ENCODE measurements around the gene PSAP. TPM values are rescaled to one million over a fixed set of nuclear protein-coding genes. Genes with fewer than 3 reads are reported as not detected.
A peak's percentile ranks its signal among the peaks of the same experiment; 100 is the strongest.

The PSAP gene
- polyA plus RNA-seq, 2 of the 4 experiments (the other 2 are of a cell fraction) = 690 to 1,519 TPM

- DNase-seq (ENCODE audit: low read depth in 1 of 2, low spot score in 1 of 2) (no peak), ATAC-seq (no peak), FAIRE-seq (no peak)
- CTCF ChIA-PET = interaction anchor here (1.2 to 2.6 kb wide), 3 partner anchors 9 to 484 kb away, joined by 3 to 10 read pairs (median 3); partner anchors contain the start of gene VSIR
- Histone ChIP-seq H3K4me3 (no peak overlapping the region), H3K4me1 (peaks cover 7% of the 10 kb centered on the region; the same call in 1 of the 3 replicates), H3K9me3 (no peaks in the 10 kb centered on the region), H3K27ac (no peak overlapping the region), H3K4me2 (no peak overlapping the region)
- 88% methylated on average over 6 of the region's 6 CpGs for WGBS (ENCODE audit: missing lambda C conversion rate)
- POLR2A ChIA-PET = no interaction called here
- TF ChIP-seq, protein P1, sequence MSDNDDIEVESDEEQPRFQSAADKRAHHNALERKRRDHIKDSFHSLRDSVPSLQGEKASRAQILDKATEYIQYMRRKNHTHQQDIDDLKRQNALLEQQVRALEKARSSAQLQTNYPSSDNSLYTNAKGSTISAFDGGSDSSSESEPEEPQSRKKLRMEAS (IDR thresholded peaks at IDR 0.05) = no peak
- TF ChIP-seq ZFP36 (IDR thresholded peaks at IDR 0.05; ENCODE audit: borderline replicate concordance, partially characterized antibody) = no peak
Observed at GRCh38 chr10:71802235-71802634, 48.8 kb downstream of the PSAP start.

DNA sequence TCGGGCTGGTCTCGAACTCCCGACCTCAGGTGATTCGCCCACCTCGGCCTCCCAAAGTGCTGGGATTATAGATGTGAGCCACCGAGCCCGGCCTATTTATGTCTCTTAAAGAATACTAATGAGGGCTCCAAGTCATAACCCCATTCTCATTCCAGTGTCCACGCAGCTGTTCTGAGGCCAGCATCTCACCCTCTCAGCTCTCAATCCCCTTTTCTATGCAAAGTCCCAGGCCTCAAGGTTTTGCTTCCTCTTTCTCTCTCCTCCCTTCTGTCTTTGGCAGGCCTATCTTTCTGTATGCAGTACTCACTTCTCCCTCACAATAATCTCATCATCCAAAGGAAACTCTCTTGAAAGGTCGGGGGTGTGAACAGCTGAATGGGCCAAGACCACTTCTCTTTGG is 49.7 kb downstream of the PSAP start:
- DNase-seq (ENCODE audit: low read depth in 1 of 2, low spot score in 1 of 2) = no peak
- Histone ChIP-seq H3K4me3 (no peak overlapping the region), H3K4me2 (no peak overlapping the region), H3K4me1 (peaks cover 7% of the 10 kb centered on the region; the same call in 1 of the 3 replicates), H3K27ac (no peak overlapping the region), H3K9me3 (no peaks in the 10 kb centered on the region)
- ATAC-seq = no peak
- ChIA-PET CTCF (interaction anchor here (0.9 to 2.6 kb wide), 5 partner anchors 10 to 483 kb away, joined by 3 to 10 read pairs (median 3); partner anchors contain the start of gene VSIR), POLR2A (no interaction called here)
- FAIRE-seq = no peak
- WGBS (ENCODE audit: missing lambda C conversion rate) = 89% methylated on average over 9 of the region's 9 CpGs
- TF ChIP-seq ZSCAN20 (CRISPR knock-in tag; IDR thresholded peaks at IDR 0.05) (no peak), JUNB (IDR thresholded peaks at IDR 0.05) (no peak)

GRCh38 chr10:71799608-71800453 is 51.2 kb downstream of the PSAP start:
- peaks cover 7% of the 10 kb centered on the region; the same call in 1 of the 3 replicates for H3K4me1 ChIP-seq
- DNase-seq (ENCODE audit: low read depth in 1 of 2, low spot score in 1 of 2) (peak in 1 of 2 experiments; percentile 50), FAIRE-seq (no peak), ATAC-seq (peak in 1 of 2 experiments; percentile 45; a peak in 3 of 6 replicates)
- CTCF ChIA-PET = interaction anchor here (0.6 to 2.6 kb wide), 5 partner anchors 11 to 96 kb away, joined by 3 to 10 read pairs (median 3); partner anchors contain the start of gene VSIR
- H3K4me2 ChIP-seq = peak overlapping the region; percentile 31; the same call in 2 of the 3 replicates
- WGBS (ENCODE audit: missing lambda C conversion rate) = 42% methylated on average over 3 of the region's 3 CpGs
- H3K4me3 ChIP-seq = no peak overlapping the region
- H3K9me3 ChIP-seq = no peaks in the 10 kb centered on the region; the same call in 2 of the 3 replicates
- TF ChIP-seq, protein P2, sequence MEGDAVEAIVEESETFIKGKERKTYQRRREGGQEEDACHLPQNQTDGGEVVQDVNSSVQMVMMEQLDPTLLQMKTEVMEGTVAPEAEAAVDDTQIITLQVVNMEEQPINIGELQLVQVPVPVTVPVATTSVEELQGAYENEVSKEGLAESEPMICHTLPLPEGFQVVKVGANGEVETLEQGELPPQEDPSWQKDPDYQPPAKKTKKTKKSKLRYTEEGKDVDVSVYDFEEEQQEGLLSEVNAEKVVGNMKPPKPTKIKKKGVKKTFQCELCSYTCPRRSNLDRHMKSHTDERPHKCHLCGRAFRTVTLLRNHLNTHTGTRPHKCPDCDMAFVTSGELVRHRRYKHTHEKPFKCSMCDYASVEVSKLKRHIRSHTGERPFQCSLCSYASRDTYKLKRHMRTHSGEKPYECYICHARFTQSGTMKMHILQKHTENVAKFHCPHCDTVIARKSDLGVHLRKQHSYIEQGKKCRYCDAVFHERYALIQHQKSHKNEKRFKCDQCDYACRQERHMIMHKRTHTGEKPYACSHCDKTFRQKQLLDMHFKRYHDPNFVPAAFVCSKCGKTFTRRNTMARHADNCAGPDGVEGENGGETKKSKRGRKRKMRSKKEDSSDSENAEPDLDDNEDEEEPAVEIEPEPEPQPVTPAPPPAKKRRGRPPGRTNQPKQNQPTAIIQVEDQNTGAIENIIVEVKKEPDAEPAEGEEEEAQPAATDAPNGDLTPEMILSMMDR (IDR thresholded peaks at IDR 0.05) = no peak
- TF ChIP-seq MAFK (IDR thresholded peaks at IDR 0.05; ENCODE audit: partially characterized antibody) = peak; percentile 1
- H3K27ac ChIP-seq = no peak overlapping the region
- POLR2A ChIA-PET = interaction anchor here (0.7 kb wide), 1 partner anchor 98 kb away, joined by 3 read pairs; no protein-coding TSS in a partner anchor

- no peak overlapping the region for H3K4me2 ChIP-seq
- no peak overlapping the region for H3K27ac ChIP-seq
- no peak overlapping the region for H3K4me3 ChIP-seq
- DNase-seq (ENCODE audit: low read depth in 1 of 2, low spot score in 1 of 2) (no peak), ATAC-seq (no peak), FAIRE-seq (no peak)
- ChIA-PET CTCF (interaction anchor here (1.0 to 1.8 kb wide), 3 partner anchors 26 to 97 kb away, joined by 3 to 6 read pairs (median 4); partner anchors contain the start of gene VSIR), POLR2A (no interaction called here)
- no peak for TF ChIP-seq HOXA7 (CRISPR knock-in tag; IDR thresholded peaks at IDR 0.05)
- no peak for TF ChIP-seq HOXB5 (CRISPR knock-in tag; IDR thresholded peaks at IDR 0.05)
- TF ChIP-seq ZSCAN20 (CRISPR knock-in tag; IDR thresholded peaks at IDR 0.05) = no peak
- TF ChIP-seq FOSL2 (IDR thresholded peaks at IDR 0.05) = no peak
- no peak for TF ChIP-seq FOSL2 (CRISPR knock-in tag; IDR thresholded peaks at IDR 0.05)
- no peak for TF ChIP-seq SREBF2 (IDR thresholded peaks at IDR 0.05)
- no peak for TF ChIP-seq CEBPB (IDR thresholded peaks at IDR 0.05)
- TF ChIP-seq RAD21 (conservative IDR thresholded peaks at IDR 0.05 in 1 of 2, IDR thresholded peaks at IDR 0.05 in 1 of 2) = no peak
- TF ChIP-seq, protein P2 (IDR thresholded peaks at IDR 0.05) = no peak
- no peak for TF ChIP-seq RARB (CRISPR knock-in tag; IDR thresholded peaks at IDR 0.05)
- no peak for TF ChIP-seq NPAS2 (CRISPR knock-in tag; IDR thresholded peaks at IDR 0.05; ENCODE audit: borderline replicate concordance)
- no peaks in the 10 kb centered on the region; the same call in 2 of the 3 replicates for H3K9me3 ChIP-seq
- WGBS (ENCODE audit: missing lambda C conversion rate) = 47% methylated on average over 9 of the region's 10 CpGs
- peaks cover 7% of the 10 kb centered on the region; the same call in 1 of the 3 replicates for H3K4me1 ChIP-seq
Observed at GRCh38 chr10:71799112-71799511, 51.9 kb downstream of the PSAP start.
